CD4-positive, alpha-beta T cell (primary cell): ENCODE measurements around the gene ABCC5. TPM values are rescaled to one million over a fixed set of nuclear protein-coding genes. Genes with fewer than 3 reads are reported as not detected.

Experiments
- ATAC-seq: fragments of 200-7000 bp; cut with Tn5 transposase; one replicate; pipeline ENCODE4 v1.10.0; 2022; ENCODE audit warnings: mild to moderate bottlenecking; ENCODE audit not compliant: poor library complexity
- CTCF ChIA-PET: fragments of 350-600 bp; sonication (Branson Sonifier 250); formaldehyde crosslinking; loops from one replicate; lab custom pipeline; 2021; ENCODE audit warnings: antibody characterized with exemption, inconsistent platforms; lab: Charles Lee
- POLR2A ChIA-PET: fragments of 350-600 bp; sonication (Branson Sonifier 250); formaldehyde crosslinking; loops from one replicate; lab custom pipeline; 2021; ENCODE audit warnings: antibody characterized with exemption, inconsistent platforms; lab: Charles Lee
- DNase-seq, 14 experiments: peaks; one replicate each; pipeline ENCODE4 v3.0.0-alpha.2; 2013 to 2020; ENCODE audit warnings: mixed read lengths in 2 of 14
- H3K27ac ChIP-seq, 2 donors: one replicate each; pipeline versions ENCODE4 v1.5.1 to v1.7.0; 2013; ENCODE audit warnings: low read length in 2 of 2, low read depth in 1 of 2, mild to moderate bottlenecking in 1 of 2
- H3K27me3 ChIP-seq, 2 experiments: 1 replicate in 1 of 2; 2 replicates in 1 of 2; pipeline versions ENCODE4 v1.6.1 to v1.7.0; 2013; ENCODE audit warnings: low read length in 2 of 2, control low read depth in 1 of 2, mild to moderate bottlenecking in 1 of 2, moderate library complexity in 1 of 2; ENCODE audit not compliant: insufficient read depth in 2 of 2, control insufficient read depth in 1 of 2
- H3K36me3 ChIP-seq: one replicate; pipeline ENCODE4 v1.6.1; 2013; ENCODE audit warnings: low read length, control low read depth; ENCODE audit not compliant: insufficient read depth
- H3K4me1 ChIP-seq: one replicate; pipeline ENCODE4 v1.6.1; 2013; ENCODE audit warnings: low read length, control low read depth; ENCODE audit not compliant: insufficient read depth
- H3K4me3 ChIP-seq: one replicate; pipeline ENCODE4 v1.5.1; 2013; ENCODE audit warnings: mild to moderate bottlenecking, low read length, moderate library complexity
- H3K9me3 ChIP-seq, 2 experiments: 1 replicate in 1 of 2; 2 replicates in 1 of 2; pipeline versions ENCODE4 v1.6.1 to v1.7.0; 2013; ENCODE audit warnings: low read length in 2 of 2, mild to moderate bottlenecking in 2 of 2, control low read depth in 1 of 2, moderate library complexity in 1 of 2; ENCODE audit not compliant: control insufficient read depth in 1 of 2, insufficient read depth in 1 of 2
- H3K27ac Mint-ChIP-seq: one replicate; pipeline ENCODE4 v1.8.0; 2020; ENCODE audit warnings: mixed read lengths
- H3K27me3 Mint-ChIP-seq: one replicate; pipeline ENCODE4 v1.8.0; 2021; ENCODE audit warnings: mixed read lengths
- H3K36me3 Mint-ChIP-seq: one replicate; pipeline ENCODE4 v1.8.0; 2021; ENCODE audit warnings: low read depth, mixed read lengths
- H3K4me1 Mint-ChIP-seq: one replicate; pipeline ENCODE4 v1.8.0; 2021; ENCODE audit warnings: low read depth, mixed read lengths
- H3K4me3 Mint-ChIP-seq: one replicate; pipeline ENCODE4 v1.8.0; 2020; ENCODE audit warnings: mild to moderate bottlenecking, mixed read lengths
- H3K9me3 Mint-ChIP-seq: one replicate; pipeline ENCODE4 v1.8.0; 2020; ENCODE audit warnings: mixed read lengths
- intact Hi-C, 2 experiments: fragments of 100-400 bp; cut with DNase I in 1 of 2; cut with micrococcal nuclease in 1 of 2; formaldehyde crosslinking; loops; one replicate each; pipeline versions ENCODE4 v1.15.1 to v1.9.0; 2023 to 2025; cut with DNase I, micrococcal nuclease
- total RNA-seq, 174 experiments: library from RNA in 2 of 174; stranded (reverse) in 2 of 174; gene quantifications; one replicate each; pipeline ENCODE4 v1.2.3 and lab custom pipeline; 2021 to 2026
- TF ChIP-seq, protein P1 (sequence below): fragments of 200-600 bp; IDR thresholded peaks from one replicate; pipeline ENCODE4 v1.8.0; 2022; ENCODE audit warnings: antibody characterized with exemption, mild to moderate bottlenecking

Gene ABCC5
- total RNA-seq, 2 experiments from 2014 or later = 10.8 to 11.4 TPM

DNA sequence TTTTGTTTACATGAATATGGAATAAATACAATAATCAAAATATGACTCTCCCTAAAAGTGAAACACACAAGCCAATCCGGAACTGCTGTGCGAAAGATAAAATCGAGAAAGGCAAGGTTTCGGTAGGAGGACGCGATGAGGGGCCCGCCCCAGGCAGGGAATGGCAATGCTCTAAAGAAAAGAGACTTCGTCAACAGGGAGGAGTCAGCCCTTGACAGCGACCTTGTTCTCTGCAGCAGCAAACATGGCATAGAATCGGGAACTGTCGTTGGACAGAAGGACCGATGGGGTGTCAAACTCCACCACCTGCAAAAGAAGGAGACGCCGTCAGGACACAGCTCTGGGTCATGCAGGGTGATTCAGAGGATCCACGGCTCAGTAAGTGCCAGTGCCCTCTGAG lies 96.6 kb downstream of the ABCC5 start:
- ChIA-PET POLR2A (no interaction called here), CTCF (no interaction called here)
- no peaks in the 10 kb centered on the region for H3K4me1 Mint-ChIP-seq
- no peak overlapping the region for H3K4me3 Mint-ChIP-seq
- intact Hi-C loops = no loop called here
- no peaks in the 10 kb centered on the region for H3K27me3 ChIP-seq
- no peak overlapping the region for H3K27ac ChIP-seq
- no peaks in the 10 kb centered on the region for H3K27me3 Mint-ChIP-seq
- peaks cover 16% of the 10 kb centered on the region for H3K36me3 ChIP-seq
- H3K36me3 Mint-ChIP-seq = peaks cover 33% of the 10 kb centered on the region
- ATAC-seq (no peak), DNase-seq (no peak)
- no peaks in the 10 kb centered on the region for H3K4me1 ChIP-seq
- no peak overlapping the region for H3K27ac Mint-ChIP-seq
- no peaks in the 10 kb centered on the region for H3K9me3 Mint-ChIP-seq
- H3K4me3 ChIP-seq = no peak overlapping the region
- TF ChIP-seq, protein P1, sequence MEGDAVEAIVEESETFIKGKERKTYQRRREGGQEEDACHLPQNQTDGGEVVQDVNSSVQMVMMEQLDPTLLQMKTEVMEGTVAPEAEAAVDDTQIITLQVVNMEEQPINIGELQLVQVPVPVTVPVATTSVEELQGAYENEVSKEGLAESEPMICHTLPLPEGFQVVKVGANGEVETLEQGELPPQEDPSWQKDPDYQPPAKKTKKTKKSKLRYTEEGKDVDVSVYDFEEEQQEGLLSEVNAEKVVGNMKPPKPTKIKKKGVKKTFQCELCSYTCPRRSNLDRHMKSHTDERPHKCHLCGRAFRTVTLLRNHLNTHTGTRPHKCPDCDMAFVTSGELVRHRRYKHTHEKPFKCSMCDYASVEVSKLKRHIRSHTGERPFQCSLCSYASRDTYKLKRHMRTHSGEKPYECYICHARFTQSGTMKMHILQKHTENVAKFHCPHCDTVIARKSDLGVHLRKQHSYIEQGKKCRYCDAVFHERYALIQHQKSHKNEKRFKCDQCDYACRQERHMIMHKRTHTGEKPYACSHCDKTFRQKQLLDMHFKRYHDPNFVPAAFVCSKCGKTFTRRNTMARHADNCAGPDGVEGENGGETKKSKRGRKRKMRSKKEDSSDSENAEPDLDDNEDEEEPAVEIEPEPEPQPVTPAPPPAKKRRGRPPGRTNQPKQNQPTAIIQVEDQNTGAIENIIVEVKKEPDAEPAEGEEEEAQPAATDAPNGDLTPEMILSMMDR = no peak
- H3K9me3 ChIP-seq = no peaks in the 10 kb centered on the region

DNA sequence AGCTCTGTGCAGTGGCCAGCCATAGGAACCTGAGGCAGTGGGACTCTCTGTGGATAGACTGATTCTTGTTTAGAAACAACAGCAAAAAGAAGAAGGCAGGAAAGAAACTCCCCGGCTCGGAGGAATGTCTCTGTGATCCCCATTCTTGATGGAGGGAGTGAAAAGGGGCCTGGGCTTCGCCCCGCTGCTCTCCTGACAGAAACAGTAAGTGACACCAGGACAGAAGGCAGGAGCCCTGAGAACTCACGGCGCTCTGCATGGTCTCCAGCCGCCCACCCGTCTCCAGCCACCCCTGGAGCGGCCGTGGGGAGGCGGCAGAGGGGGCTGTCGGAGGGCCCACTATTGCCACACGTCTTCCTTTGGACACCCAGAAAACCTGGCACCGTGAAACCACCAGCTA lies 97.3 kb downstream of the ABCC5 start:
- no peak overlapping the region for H3K27ac ChIP-seq
- Mint-ChIP-seq H3K4me3 (no peak overlapping the region), H3K27ac (no peak overlapping the region), H3K4me1 (no peaks in the 10 kb centered on the region), H3K9me3 (no peaks in the 10 kb centered on the region), H3K27me3 (no peaks in the 10 kb centered on the region), H3K36me3 (peaks cover 32% of the 10 kb centered on the region)
- CTCF ChIA-PET = no interaction called here
- H3K9me3 ChIP-seq = no peaks in the 10 kb centered on the region
- ATAC-seq (no peak), DNase-seq (no peak)
- POLR2A ChIA-PET = no interaction called here
- H3K4me1 ChIP-seq = no peaks in the 10 kb centered on the region
- TF ChIP-seq, protein P1 = no peak
- intact Hi-C loops = no loop called here
- no peak overlapping the region for H3K4me3 ChIP-seq
- peaks cover 15% of the 10 kb centered on the region for H3K36me3 ChIP-seq
- no peaks in the 10 kb centered on the region for H3K27me3 ChIP-seq

DNA sequence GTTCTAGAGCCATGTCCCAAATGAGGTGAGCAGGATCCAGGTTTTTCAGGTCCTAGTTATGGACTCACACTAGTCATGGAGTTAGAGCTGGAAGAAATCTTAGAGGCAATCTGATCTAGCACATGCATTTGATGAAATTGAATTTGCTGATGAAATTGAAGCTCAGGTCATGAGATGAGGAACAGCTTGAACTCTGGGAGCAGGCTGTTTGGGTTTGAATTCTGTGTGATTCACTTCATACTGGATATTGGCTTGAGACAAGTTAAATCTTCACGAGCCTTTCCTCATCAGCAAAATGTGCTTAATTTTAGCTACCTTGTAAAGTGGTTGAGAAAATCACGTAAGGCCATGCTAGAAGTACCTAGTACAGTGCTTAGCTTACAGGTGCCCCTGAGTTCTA lies 99.5 kb downstream of the ABCC5 start:
- TF ChIP-seq, protein P1 = no peak
- POLR2A ChIA-PET = no interaction called here

More for the DNA sequence above, 99.5 kb downstream of the ABCC5 start:
- H3K4me1 ChIP-seq = no peaks in the 10 kb centered on the region
- no peaks in the 10 kb centered on the region for H3K9me3 ChIP-seq
- H3K27me3 Mint-ChIP-seq = no peaks in the 10 kb centered on the region
- no peak overlapping the region for H3K4me3 ChIP-seq
- intact Hi-C loops = no loop called here
- DNase-seq = no peak
- no peaks in the 10 kb centered on the region for H3K4me1 Mint-ChIP-seq
- peaks cover 4% of the 10 kb centered on the region for H3K36me3 ChIP-seq
- H3K4me3 Mint-ChIP-seq = no peak overlapping the region
- H3K27me3 ChIP-seq = no peaks in the 10 kb centered on the region
- CTCF ChIA-PET = no interaction called here
- H3K36me3 Mint-ChIP-seq = peaks cover 12% of the 10 kb centered on the region
- H3K27ac Mint-ChIP-seq = no peak overlapping the region
- no peaks in the 10 kb centered on the region for H3K9me3 Mint-ChIP-seq
- no peak for ATAC-seq
- no peak overlapping the region for H3K27ac ChIP-seq
